Measurements from ENCODE around the gene CST3.

DNA sequence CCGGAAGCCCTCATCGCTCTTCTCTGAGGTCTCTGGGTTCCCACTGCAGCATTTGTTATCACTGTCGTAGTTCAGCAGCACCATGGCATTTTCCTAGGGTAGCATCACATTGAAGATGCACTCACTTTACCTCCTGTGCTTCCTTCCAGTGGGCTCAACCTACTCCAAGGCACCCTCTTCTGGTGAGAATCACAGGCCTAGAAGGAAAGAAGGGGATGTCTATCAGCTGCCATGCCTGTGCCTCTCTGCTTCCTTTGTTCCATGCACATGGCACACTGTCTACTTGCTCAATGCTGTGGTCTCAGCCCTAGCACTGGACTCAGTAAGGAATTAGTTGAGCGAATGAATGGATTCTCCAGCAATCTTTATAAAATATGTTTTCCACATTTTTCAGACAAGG is 28.4 kb upstream of the CST3 start:
- TF ChIP-seq, protein P1, sequence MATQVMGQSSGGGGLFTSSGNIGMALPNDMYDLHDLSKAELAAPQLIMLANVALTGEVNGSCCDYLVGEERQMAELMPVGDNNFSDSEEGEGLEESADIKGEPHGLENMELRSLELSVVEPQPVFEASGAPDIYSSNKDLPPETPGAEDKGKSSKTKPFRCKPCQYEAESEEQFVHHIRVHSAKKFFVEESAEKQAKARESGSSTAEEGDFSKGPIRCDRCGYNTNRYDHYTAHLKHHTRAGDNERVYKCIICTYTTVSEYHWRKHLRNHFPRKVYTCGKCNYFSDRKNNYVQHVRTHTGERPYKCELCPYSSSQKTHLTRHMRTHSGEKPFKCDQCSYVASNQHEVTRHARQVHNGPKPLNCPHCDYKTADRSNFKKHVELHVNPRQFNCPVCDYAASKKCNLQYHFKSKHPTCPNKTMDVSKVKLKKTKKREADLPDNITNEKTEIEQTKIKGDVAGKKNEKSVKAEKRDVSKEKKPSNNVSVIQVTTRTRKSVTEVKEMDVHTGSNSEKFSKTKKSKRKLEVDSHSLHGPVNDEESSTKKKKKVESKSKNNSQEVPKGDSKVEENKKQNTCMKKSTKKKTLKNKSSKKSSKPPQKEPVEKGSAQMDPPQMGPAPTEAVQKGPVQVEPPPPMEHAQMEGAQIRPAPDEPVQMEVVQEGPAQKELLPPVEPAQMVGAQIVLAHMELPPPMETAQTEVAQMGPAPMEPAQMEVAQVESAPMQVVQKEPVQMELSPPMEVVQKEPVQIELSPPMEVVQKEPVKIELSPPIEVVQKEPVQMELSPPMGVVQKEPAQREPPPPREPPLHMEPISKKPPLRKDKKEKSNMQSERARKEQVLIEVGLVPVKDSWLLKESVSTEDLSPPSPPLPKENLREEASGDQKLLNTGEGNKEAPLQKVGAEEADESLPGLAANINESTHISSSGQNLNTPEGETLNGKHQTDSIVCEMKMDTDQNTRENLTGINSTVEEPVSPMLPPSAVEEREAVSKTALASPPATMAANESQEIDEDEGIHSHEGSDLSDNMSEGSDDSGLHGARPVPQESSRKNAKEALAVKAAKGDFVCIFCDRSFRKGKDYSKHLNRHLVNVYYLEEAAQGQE (IDR thresholded peaks at IDR 0.05; ENCODE audit: low read depth): no peak
- no peak for TF ChIP-seq CREB1 (IDR thresholded peaks at IDR 0.05; ENCODE audit: low read depth)
- TF ChIP-seq TCF12 (IDR thresholded peaks at IDR 0.05; ENCODE audit: low read depth): no peak
- TF ChIP-seq, protein P2, sequence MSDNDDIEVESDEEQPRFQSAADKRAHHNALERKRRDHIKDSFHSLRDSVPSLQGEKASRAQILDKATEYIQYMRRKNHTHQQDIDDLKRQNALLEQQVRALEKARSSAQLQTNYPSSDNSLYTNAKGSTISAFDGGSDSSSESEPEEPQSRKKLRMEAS (IDR thresholded peaks at IDR 0.05): no peak

All from Ishikawa (cell line).